Bronchial epithelial cell (primary cell): Measurements from ENCODE around the gene FRMPD1. TPM values are rescaled to one million over a fixed set of nuclear protein-coding genes. Genes with fewer than 3 reads are reported as not detected.

Source experiments
- DNase-seq: peaks from one replicate; pipeline ENCODE4 v3.0.0-alpha.2; 2010; ENCODE audit warnings: low read depth
- FAIRE-seq: peaks from 2 replicates; lab custom pipeline; 2011; peaks lifted over from hg19 to GRCh38; lab: Jason Lieb, UNC
- H3K27me3 ChIP-seq: 2 replicates; pipeline ENCODE4 v1.5.1; 2011; ENCODE audit warnings: low read length; ENCODE audit not compliant: control insufficient read depth, insufficient read depth
- H3K36me3 ChIP-seq: 2 replicates; pipeline ENCODE4 v1.5.1; 2011; ENCODE audit warnings: low read length; ENCODE audit not compliant: control insufficient read depth, insufficient read depth
- H3K4me3 ChIP-seq: 2 replicates; pipeline ENCODE4 v1.5.1; 2011; ENCODE audit warnings: mild to moderate bottlenecking, low read depth, low read length, control low read depth
- total RNA-seq: library from RNA; depleted of rRNA; stranded (reverse); fragments of >200 nt; gene quantifications from 2 replicates; pipeline ENCODE4 v1.2.1, GENCODE V29; 2014
- TF ChIP-seq, protein P1 (sequence below): IDR thresholded peaks from 2 replicates; pipeline ENCODE4 v1.5.1; 2011; ENCODE audit warnings: mild to moderate bottlenecking, moderate library complexity, low read length, control low read depth, inconsistent platforms; ENCODE audit not compliant: insufficient read depth, severe bottlenecking

FRMPD1 gene
- total RNA-seq, 1 donor from 2014 or later = not detected

- H3K4me3 ChIP-seq = no peak overlapping the region
- FAIRE-seq = no peak
- H3K27me3 ChIP-seq = peaks cover 3% of the 10 kb centered on the region
Measured at GRCh38 chr9:37609735-37610397, 40.9 kb upstream of the FRMPD1 start.

DNA sequence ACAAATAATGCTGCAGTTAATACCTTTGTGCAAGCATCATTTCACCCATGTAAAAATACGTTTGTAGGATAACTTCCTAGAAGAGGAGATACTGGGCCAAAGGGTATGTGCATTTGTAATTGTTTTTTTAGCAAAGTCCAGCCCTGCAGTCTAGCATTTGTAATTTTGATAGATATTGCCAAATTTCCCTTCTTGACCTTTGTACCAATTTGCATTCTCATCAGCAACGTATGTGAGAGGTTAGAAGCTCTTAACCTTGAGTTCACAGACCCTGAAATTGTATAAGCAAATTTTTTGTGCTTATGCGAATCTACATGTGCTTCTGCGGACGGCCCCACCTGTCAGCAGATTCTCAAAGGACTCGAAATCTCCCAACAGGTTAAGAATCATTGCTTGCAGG is 39.7 kb upstream of the FRMPD1 start:
- FAIRE-seq = no peak
- TF ChIP-seq, protein P1, sequence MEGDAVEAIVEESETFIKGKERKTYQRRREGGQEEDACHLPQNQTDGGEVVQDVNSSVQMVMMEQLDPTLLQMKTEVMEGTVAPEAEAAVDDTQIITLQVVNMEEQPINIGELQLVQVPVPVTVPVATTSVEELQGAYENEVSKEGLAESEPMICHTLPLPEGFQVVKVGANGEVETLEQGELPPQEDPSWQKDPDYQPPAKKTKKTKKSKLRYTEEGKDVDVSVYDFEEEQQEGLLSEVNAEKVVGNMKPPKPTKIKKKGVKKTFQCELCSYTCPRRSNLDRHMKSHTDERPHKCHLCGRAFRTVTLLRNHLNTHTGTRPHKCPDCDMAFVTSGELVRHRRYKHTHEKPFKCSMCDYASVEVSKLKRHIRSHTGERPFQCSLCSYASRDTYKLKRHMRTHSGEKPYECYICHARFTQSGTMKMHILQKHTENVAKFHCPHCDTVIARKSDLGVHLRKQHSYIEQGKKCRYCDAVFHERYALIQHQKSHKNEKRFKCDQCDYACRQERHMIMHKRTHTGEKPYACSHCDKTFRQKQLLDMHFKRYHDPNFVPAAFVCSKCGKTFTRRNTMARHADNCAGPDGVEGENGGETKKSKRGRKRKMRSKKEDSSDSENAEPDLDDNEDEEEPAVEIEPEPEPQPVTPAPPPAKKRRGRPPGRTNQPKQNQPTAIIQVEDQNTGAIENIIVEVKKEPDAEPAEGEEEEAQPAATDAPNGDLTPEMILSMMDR = no peak

More at GRCh38 chr9:37609735-37610397, 40.9 kb upstream of the FRMPD1 start:
- DNase-seq = no peak
- H3K36me3 ChIP-seq = no peaks in the 10 kb centered on the region
- TF ChIP-seq, protein P1 = no peak

GRCh38 chr9:37611961-37612360 is 38.8 kb upstream of the FRMPD1 start:
- Histone ChIP-seq H3K4me3 (no peak overlapping the region), H3K36me3 (no peaks in the 10 kb centered on the region), H3K27me3 (peaks cover 1% of the 10 kb centered on the region)
- DNase-seq = no peak
- TF ChIP-seq, protein P1 = no peak
- FAIRE-seq = no peak

More for the DNA sequence above, 39.7 kb upstream of the FRMPD1 start:
- Histone ChIP-seq H3K36me3 (no peaks in the 10 kb centered on the region), H3K4me3 (no peak overlapping the region), H3K27me3 (peaks cover 1% of the 10 kb centered on the region)
- DNase-seq = no peak

DNA sequence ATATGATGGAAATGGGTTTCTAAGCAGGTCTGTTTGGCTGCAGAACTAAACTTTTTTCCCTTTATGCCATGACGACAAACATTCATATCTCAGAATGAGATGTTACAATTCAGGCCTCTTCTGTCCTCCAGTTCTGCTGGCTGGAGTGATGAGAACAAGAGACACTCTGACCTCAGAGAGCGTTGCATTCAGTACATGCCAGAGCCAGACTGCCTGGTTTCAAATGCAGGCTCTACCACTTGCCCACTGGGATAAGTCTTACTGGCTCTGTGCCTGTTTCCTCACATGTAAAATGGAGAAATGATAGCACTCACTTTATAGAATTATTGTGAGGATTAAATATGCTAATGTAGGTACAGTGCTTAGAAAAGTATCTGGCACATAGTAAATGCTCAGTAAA is 33.6 kb upstream of the FRMPD1 start:
- DNase-seq = no peak
- H3K27me3 ChIP-seq = peaks cover 1% of the 10 kb centered on the region
- H3K4me3 ChIP-seq = no peak overlapping the region
- TF ChIP-seq, protein P1 = no peak
- H3K36me3 ChIP-seq = no peaks in the 10 kb centered on the region
- no peak for FAIRE-seq

- no peak overlapping the region for H3K4me3 ChIP-seq
- no peaks in the 10 kb centered on the region for H3K36me3 ChIP-seq
- peaks cover 1% of the 10 kb centered on the region for H3K27me3 ChIP-seq
- peak; percentile 29 for DNase-seq
- TF ChIP-seq, protein P1 = no peak
- FAIRE-seq = no peak
Measured at GRCh38 chr9:37617832-37618231, 32.9 kb upstream of the FRMPD1 start.

- no peaks in the 10 kb centered on the region for H3K27me3 ChIP-seq
- TF ChIP-seq, protein P1 = no peak
- no peak for FAIRE-seq
- H3K4me3 ChIP-seq = no peak overlapping the region
- H3K36me3 ChIP-seq = no peaks in the 10 kb centered on the region
- peak; percentile 50 for DNase-seq
Measured at GRCh38 chr9:37618817-37619216, 31.9 kb upstream of the FRMPD1 start.
